Measurements from ENCODE around the gene ABLIM1.

Gene ABLIM1

GRCh38 chr10:114686013-114686412 is 27.9 kb upstream of the ABLIM1 start:
- no peaks in the 10 kb centered on the region for H3K27me3 ChIP-seq (ENCODE audit: low read depth, low read length)
- H3K4me1 ChIP-seq (ENCODE audit: low read length) = no peaks in the 10 kb centered on the region
- no peak overlapping the region for H3K4me2 ChIP-seq (ENCODE audit: low read length)
- no peak overlapping the region for H2AFZ ChIP-seq (ENCODE audit: low read depth, low read length)
- H3K4me3 ChIP-seq (ENCODE audit: low read length) = no peak overlapping the region
- H3K9me3 ChIP-seq (ENCODE audit: insufficient read depth, low read length) = no peaks in the 10 kb centered on the region
- no peak overlapping the region for H3K9ac ChIP-seq (ENCODE audit: low read length)
- H3K36me3 ChIP-seq (replicated peaks; ENCODE audit: low read depth, low read length) = no peaks in the 10 kb centered on the region
- H4K20me1 ChIP-seq (ENCODE audit: insufficient read depth, low read length) = no peaks in the 10 kb centered on the region
- H3K79me2 ChIP-seq (ENCODE audit: low read length) = no peaks in the 10 kb centered on the region
- H3K27ac ChIP-seq (ENCODE audit: low read length) = no peak overlapping the region
- no peak for TF ChIP-seq EZH2phosphoT487 (IDR thresholded peaks at IDR 0.05; ENCODE audit: low read depth)
- TF ChIP-seq, protein P1, sequence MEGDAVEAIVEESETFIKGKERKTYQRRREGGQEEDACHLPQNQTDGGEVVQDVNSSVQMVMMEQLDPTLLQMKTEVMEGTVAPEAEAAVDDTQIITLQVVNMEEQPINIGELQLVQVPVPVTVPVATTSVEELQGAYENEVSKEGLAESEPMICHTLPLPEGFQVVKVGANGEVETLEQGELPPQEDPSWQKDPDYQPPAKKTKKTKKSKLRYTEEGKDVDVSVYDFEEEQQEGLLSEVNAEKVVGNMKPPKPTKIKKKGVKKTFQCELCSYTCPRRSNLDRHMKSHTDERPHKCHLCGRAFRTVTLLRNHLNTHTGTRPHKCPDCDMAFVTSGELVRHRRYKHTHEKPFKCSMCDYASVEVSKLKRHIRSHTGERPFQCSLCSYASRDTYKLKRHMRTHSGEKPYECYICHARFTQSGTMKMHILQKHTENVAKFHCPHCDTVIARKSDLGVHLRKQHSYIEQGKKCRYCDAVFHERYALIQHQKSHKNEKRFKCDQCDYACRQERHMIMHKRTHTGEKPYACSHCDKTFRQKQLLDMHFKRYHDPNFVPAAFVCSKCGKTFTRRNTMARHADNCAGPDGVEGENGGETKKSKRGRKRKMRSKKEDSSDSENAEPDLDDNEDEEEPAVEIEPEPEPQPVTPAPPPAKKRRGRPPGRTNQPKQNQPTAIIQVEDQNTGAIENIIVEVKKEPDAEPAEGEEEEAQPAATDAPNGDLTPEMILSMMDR (IDR thresholded peaks at IDR 0.05; ENCODE audit: low read depth, low read length) = no peak

- Histone ChIP-seq H3K79me2 (ENCODE audit: low read length) (no peaks in the 10 kb centered on the region), H2AFZ (ENCODE audit: low read depth, low read length) (no peak overlapping the region), H3K27ac (ENCODE audit: low read length) (no peak overlapping the region), H3K9me3 (ENCODE audit: insufficient read depth, low read length) (no peaks in the 10 kb centered on the region), H3K9ac (ENCODE audit: low read length) (no peak overlapping the region), H3K4me3 (ENCODE audit: low read length) (no peak overlapping the region), H3K4me1 (ENCODE audit: low read length) (no peaks in the 10 kb centered on the region), H3K4me2 (ENCODE audit: low read length) (no peak overlapping the region), H3K36me3 (replicated peaks; ENCODE audit: low read depth, low read length) (no peaks in the 10 kb centered on the region), H4K20me1 (ENCODE audit: insufficient read depth, low read length) (no peaks in the 10 kb centered on the region), H3K27me3 (ENCODE audit: low read depth, low read length) (no peaks in the 10 kb centered on the region)
- TF ChIP-seq, protein P1 (IDR thresholded peaks at IDR 0.05; ENCODE audit: low read depth, low read length) = no peak
- no peak for TF ChIP-seq EZH2phosphoT487 (IDR thresholded peaks at IDR 0.05; ENCODE audit: low read depth)
These were observed 27.4 kb upstream of the ABLIM1 start for GRCh38 chr10:114685456-114685855.

DNA sequence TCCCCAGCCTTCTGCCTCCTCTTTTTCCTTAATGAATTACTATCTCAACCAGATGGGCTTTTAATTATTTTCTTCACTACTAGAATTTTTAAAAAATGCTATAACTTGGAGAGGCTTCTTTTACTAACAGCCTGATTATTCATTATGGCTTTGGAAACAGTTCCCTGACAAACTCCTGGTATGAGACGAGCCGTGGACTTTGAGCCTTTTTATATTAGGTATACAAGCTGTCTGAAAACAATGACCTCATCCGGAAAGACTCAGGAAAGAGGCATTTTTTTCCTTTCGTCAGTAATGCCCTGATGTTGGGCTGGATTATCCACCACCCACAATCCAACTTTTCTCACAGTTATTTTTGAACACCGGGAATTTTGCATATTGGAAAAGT is 26.7 kb upstream of the ABLIM1 start:
- TF ChIP-seq, protein P1 (IDR thresholded peaks at IDR 0.05; ENCODE audit: low read depth, low read length) = no peak
- no peak for TF ChIP-seq EZH2phosphoT487 (IDR thresholded peaks at IDR 0.05; ENCODE audit: low read depth)
- Histone ChIP-seq H3K9me3 (ENCODE audit: insufficient read depth, low read length) (no peaks in the 10 kb centered on the region), H3K4me2 (ENCODE audit: low read length) (no peak overlapping the region), H3K36me3 (replicated peaks; ENCODE audit: low read depth, low read length) (no peaks in the 10 kb centered on the region), H3K9ac (ENCODE audit: low read length) (no peak overlapping the region), H3K79me2 (ENCODE audit: low read length) (no peaks in the 10 kb centered on the region), H3K27ac (ENCODE audit: low read length) (no peak overlapping the region), H2AFZ (ENCODE audit: low read depth, low read length) (no peak overlapping the region), H3K4me1 (ENCODE audit: low read length) (no peaks in the 10 kb centered on the region), H3K4me3 (ENCODE audit: low read length) (no peak overlapping the region), H3K27me3 (ENCODE audit: low read depth, low read length) (no peaks in the 10 kb centered on the region), H4K20me1 (ENCODE audit: insufficient read depth, low read length) (no peaks in the 10 kb centered on the region)

DNA sequence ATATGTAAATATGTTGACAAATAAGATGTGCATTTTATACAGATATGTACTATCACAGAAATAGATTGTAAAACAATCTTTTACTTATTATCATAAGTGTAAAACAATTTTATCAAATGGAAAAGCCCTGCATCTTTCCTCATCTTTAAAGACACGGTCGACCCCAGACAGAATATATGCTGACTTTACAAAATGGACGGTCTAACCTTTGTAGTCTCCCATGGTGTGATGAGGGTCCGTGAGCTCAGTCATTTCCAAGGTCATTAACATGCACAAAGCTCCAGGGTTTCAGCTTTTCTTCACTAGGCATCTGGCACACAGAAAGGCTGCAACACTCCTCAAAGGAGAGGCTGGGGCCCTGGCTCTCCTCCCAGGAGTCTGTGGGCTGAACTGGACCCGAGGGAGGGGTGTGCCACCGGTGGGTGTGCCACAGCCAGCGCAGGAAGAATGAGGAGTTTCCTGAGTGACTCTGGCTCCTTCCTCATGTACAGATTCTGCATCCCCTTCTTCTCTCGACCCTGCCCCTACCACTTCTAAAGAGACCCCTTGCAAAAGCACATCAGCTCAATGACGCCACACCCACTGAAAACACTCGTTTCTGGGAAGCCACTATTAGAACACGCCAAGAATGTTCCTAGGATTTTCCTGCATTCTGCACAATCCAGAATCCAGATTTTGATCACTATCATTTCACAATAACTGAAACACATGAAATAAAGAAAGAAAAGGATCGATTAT is 26.2 kb upstream of the ABLIM1 start:
- TF ChIP-seq, protein P1 (IDR thresholded peaks at IDR 0.05; ENCODE audit: low read depth, low read length) = no peak
- no peak for TF ChIP-seq EZH2phosphoT487 (IDR thresholded peaks at IDR 0.05; ENCODE audit: low read depth)
- Histone ChIP-seq H3K79me2 (ENCODE audit: low read length) (no peaks in the 10 kb centered on the region), H3K4me3 (ENCODE audit: low read length) (no peak overlapping the region), H3K27ac (ENCODE audit: low read length) (no peak overlapping the region), H3K4me2 (ENCODE audit: low read length) (no peak overlapping the region), H3K9ac (ENCODE audit: low read length) (no peak overlapping the region), H3K36me3 (replicated peaks; ENCODE audit: low read depth, low read length) (no peaks in the 10 kb centered on the region), H3K9me3 (ENCODE audit: insufficient read depth, low read length) (no peaks in the 10 kb centered on the region), H4K20me1 (ENCODE audit: insufficient read depth, low read length) (no peaks in the 10 kb centered on the region), H2AFZ (ENCODE audit: low read depth, low read length) (no peak overlapping the region), H3K27me3 (ENCODE audit: low read depth, low read length) (no peaks in the 10 kb centered on the region), H3K4me1 (ENCODE audit: low read length) (no peaks in the 10 kb centered on the region)
